Activated naive CD4-positive, alpha-beta T cell treated with anti-CD3 and anti-CD28 coated beads for 36 hours (primary cell): ENCODE results near the gene SHISAL1. TPM values are rescaled to one million over a fixed set of nuclear protein-coding genes. Genes with fewer than 3 reads are reported as not detected.

Experiments
- CTCF ChIA-PET: fragments of 350-600 bp; sonication (Branson Sonifier 250); formaldehyde crosslinking; loops from one replicate; lab custom pipeline; 2021; ENCODE audit warnings: antibody characterized with exemption; lab: Charles Lee
- DNase-seq: peaks from one replicate; pipeline ENCODE4 v3.0.0-alpha.2; 2020
- H3K27ac Mint-ChIP-seq: one replicate; pipeline ENCODE4 v1.8.0; 2021; ENCODE audit warnings: mild to moderate bottlenecking, mixed read lengths
- H3K27me3 Mint-ChIP-seq: one replicate; pipeline ENCODE4 v1.8.0; 2021; ENCODE audit warnings: low read depth, mixed read lengths
- H3K36me3 Mint-ChIP-seq: one replicate; pipeline ENCODE4 v1.8.0; 2021; ENCODE audit warnings: low read depth, mixed read lengths
- H3K4me1 Mint-ChIP-seq: one replicate; pipeline ENCODE4 v1.8.0; 2021; ENCODE audit warnings: low read depth, mixed read lengths
- H3K4me3 Mint-ChIP-seq: one replicate; pipeline ENCODE4 v1.8.0; 2021; ENCODE audit warnings: mild to moderate bottlenecking, moderate library complexity, mixed read lengths
- H3K9me3 Mint-ChIP-seq: one replicate; pipeline ENCODE4 v1.8.0; 2021; ENCODE audit warnings: mixed read lengths
- intact Hi-C: fragments of 100-400 bp; cut with micrococcal nuclease; formaldehyde crosslinking; loops from one replicate; pipeline ENCODE4 v1.15.1; 2023
- total RNA-seq, 2 experiments: library from RNA; stranded (reverse); gene quantifications; one replicate each; pipeline ENCODE4 v1.2.3, GENCODE V29; 2021

The SHISAL1 gene
- total RNA-seq, 2 experiments from 2014 or later: not detected

DNA sequence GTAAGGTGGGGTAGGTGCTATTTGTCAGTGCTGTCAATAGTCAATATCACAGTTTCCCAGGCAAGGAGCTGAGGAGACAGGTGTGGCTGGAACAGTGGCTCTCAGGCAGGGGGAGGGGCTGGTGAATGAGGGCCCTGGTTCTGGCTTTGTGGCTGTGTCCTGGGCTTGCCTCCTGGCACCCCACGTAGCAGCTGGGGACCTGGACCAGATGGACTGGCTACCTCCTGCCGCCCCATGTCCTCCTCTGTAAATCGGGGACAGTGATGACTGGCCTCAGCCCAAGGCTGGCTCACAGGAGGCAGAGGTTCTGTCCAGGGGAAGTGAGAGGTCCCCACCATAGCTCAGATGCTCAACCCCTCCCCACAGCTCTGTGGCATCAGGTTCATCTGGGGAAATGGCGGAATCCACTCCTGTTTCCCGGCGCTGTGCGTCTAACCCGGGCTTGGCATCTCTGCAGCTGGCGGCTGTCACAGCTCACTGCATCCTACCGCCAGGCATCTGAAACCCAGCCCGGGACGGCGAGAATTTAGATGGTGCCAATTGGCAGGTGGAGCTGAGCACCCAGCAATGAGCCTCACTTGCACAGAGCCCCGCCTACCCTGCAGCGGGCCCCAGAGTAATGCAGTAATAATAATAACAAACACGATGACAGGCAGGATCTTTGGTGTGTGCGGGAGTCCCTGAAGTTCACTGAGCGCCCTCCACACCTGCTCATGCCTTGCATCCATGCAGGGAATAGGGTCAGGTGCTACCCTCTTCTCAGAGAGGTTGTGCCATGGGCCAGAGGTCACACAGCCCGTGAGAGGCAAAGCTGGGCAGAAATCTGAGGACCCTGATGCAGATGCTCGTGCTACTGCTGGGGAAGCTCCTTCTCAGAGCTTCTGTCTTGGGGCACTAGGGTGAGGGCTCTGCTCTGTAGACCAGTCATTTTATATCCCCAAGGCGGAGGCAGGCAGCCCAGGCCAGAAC, 27.8 kb upstream of the SHISAL1 start:
- H3K27ac Mint-ChIP-seq: no peak overlapping the region
- no peaks in the 10 kb centered on the region for H3K4me1 Mint-ChIP-seq
- CTCF ChIA-PET: no interaction called here
- H3K36me3 Mint-ChIP-seq: no peaks in the 10 kb centered on the region
- no peaks in the 10 kb centered on the region for H3K9me3 Mint-ChIP-seq
- H3K27me3 Mint-ChIP-seq: peaks cover 2% of the 10 kb centered on the region
- intact Hi-C loops: no loop called here
- no peak for DNase-seq
- H3K4me3 Mint-ChIP-seq: no peak overlapping the region

- CTCF ChIA-PET: no interaction called here
- intact Hi-C loops: loop anchor here (10.0 kb wide), 1 partner anchor 286 kb away; no protein-coding TSS in a partner anchor
Measured at GRCh38 chr22:44338906-44339305, 26.2 kb upstream of the SHISAL1 start.

DNA sequence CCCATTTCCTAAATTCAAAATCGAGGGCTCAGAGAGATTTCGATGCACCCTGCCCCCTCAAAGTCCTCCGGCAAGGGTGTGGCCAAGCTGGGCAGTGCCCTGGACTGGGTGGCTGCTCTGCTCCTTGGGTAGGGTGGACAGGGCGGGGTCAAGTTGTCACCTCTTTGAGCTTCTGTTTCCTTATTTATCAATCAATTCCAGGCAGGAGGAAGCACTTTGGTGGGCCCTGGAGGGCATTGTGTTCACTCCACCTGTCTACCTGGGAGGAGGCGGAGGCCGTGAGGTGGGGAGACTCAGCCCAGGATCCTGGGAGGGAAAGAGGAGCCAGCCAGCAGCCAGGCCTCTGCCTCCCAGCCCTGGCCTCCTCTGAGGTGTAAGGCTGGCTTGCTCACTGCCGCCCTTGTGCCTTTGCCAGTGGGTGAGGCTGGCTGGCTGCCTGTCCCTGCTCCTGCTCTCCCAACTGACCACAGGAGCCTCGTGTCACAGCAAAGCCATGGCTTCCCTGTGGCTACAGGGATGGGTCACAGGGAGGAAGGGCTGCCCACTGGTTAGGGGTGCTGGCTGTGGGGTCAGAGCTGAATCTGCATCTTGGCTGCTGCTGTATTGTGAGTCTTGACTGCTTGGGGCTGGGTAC, 25.5 kb upstream of the SHISAL1 start:
- Mint-ChIP-seq H3K27me3 (peaks cover 2% of the 10 kb centered on the region), H3K36me3 (no peaks in the 10 kb centered on the region), H3K27ac (no peak overlapping the region), H3K9me3 (no peaks in the 10 kb centered on the region), H3K4me3 (no peak overlapping the region), H3K4me1 (no peaks in the 10 kb centered on the region)
- CTCF ChIA-PET: no interaction called here
- no peak for DNase-seq
- intact Hi-C loops: loop anchor here (10.0 kb wide), 1 partner anchor 287 kb away; no protein-coding TSS in a partner anchor

More at GRCh38 chr22:44338906-44339305, 26.2 kb upstream of the SHISAL1 start:
- H3K36me3 Mint-ChIP-seq: no peaks in the 10 kb centered on the region
- no peak for DNase-seq
- no peak overlapping the region for H3K27ac Mint-ChIP-seq
- H3K9me3 Mint-ChIP-seq: no peaks in the 10 kb centered on the region
- no peaks in the 10 kb centered on the region for H3K4me1 Mint-ChIP-seq
- H3K4me3 Mint-ChIP-seq: no peak overlapping the region
- peaks cover 2% of the 10 kb centered on the region for H3K27me3 Mint-ChIP-seq

GRCh38 chr22:44337678-44338004, 24.9 kb upstream of the SHISAL1 start:
- peaks cover 5% of the 10 kb centered on the region for H3K27me3 Mint-ChIP-seq
- CTCF ChIA-PET: no interaction called here

DNA sequence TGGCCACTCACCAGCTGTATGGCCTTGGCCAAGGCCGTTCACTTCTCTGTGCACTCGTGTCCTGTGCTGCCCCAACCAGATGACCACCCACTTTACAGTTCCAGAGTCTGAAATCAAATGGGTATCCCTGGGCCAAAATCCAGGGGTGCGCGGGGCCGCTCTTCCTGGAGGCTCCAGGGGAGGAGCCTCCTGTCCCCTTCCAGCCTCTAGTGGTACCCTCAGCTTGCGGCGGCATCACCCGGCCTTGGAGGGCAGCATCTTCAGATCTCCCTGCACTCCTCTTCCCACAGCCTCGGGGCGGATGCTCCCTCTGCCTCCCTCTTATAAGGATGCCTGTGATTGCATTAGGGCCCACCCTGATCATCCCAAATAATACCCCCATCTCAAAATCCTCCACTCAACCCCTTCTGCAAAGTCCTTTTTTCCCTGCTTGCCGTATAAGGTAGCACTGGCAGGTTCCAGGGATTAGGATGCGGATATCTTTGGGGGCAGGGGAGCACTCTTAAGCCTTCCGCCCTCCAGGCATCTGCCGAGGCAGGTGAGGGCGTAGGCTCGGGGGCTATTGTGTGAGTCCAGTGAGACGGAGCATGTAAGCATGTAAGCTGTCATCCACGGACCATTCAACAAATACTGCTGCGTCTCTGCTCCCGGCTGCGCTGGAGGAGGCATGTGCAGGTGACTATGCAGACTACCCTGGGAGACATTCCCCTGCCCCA, 24.4 kb upstream of the SHISAL1 start:
- intact Hi-C loops: loop anchor here (10.0 kb wide), 1 partner anchor 288 kb away; no protein-coding TSS in a partner anchor
- no peak overlapping the region for H3K4me3 Mint-ChIP-seq
- CTCF ChIA-PET: no interaction called here
- H3K4me1 Mint-ChIP-seq: peaks cover 3% of the 10 kb centered on the region
- H3K27ac Mint-ChIP-seq: no peak overlapping the region
- H3K9me3 Mint-ChIP-seq: no peaks in the 10 kb centered on the region
- no peaks in the 10 kb centered on the region for H3K36me3 Mint-ChIP-seq
- H3K27me3 Mint-ChIP-seq: peaks cover 9% of the 10 kb centered on the region
- DNase-seq: no peak

More at GRCh38 chr22:44337678-44338004, 24.9 kb upstream of the SHISAL1 start:
- no peak for DNase-seq
- Mint-ChIP-seq H3K27ac (no peak overlapping the region), H3K36me3 (no peaks in the 10 kb centered on the region), H3K4me1 (no peaks in the 10 kb centered on the region), H3K4me3 (no peak overlapping the region), H3K9me3 (no peaks in the 10 kb centered on the region)
- intact Hi-C loops: loop anchor here (10.0 kb wide), 1 partner anchor 287 kb away; no protein-coding TSS in a partner anchor

- intact Hi-C loops: loop anchor here (10.0 kb wide), 1 partner anchor 289 kb away; no protein-coding TSS in a partner anchor
- H3K9me3 Mint-ChIP-seq: no peaks in the 10 kb centered on the region
- CTCF ChIA-PET: no interaction called here
- H3K27ac Mint-ChIP-seq: no peak overlapping the region
- H3K4me3 Mint-ChIP-seq: no peak overlapping the region
- H3K36me3 Mint-ChIP-seq: no peaks in the 10 kb centered on the region
- H3K27me3 Mint-ChIP-seq: peaks cover 12% of the 10 kb centered on the region
- peak; percentile 49 for DNase-seq
- H3K4me1 Mint-ChIP-seq: peaks cover 5% of the 10 kb centered on the region
Measured at GRCh38 chr22:44335903-44336803, 23.4 kb upstream of the SHISAL1 start.

DNA sequence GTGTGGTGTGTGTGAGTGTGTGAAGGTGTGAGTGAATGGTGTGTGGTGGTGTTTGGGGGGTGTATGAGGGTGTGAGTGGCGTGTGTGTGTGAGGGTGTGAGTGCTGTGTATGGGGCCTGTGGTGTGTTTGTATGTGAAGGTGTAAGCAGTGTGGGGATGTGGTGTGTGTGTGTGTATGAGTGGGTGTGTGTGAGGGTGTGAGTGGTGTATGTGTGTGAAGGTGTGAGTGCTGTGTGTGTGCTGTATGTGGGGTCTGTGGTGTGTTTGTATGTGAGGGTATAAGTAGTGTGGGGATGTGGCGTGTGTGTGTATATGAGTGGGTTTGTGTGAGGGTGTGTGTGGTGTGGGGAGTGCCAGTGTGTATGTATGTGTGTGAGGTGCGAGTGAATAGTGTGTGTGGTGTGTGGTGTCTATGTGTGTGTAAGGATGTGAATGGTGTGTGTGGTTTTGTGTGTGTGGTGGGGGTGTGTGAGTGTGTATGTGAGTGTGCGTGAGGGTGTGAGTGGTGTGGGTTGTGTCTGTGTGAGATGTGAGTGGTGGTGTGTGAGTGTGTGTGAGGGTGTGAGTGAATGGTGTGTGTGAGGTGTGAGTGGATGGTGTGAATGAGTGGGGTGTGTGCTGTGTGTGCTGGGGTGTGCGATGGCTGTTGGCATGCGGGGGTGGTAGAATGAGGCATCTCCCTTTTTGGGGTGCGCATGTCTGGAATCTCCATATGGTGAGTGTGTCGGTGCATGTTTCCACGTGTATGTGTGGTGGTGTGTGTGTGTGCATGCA, 22.5 kb upstream of the SHISAL1 start:
- H3K27ac Mint-ChIP-seq: no peak overlapping the region
- H3K36me3 Mint-ChIP-seq: no peaks in the 10 kb centered on the region
- H3K9me3 Mint-ChIP-seq: no peaks in the 10 kb centered on the region
- peaks cover 15% of the 10 kb centered on the region for H3K27me3 Mint-ChIP-seq
- H3K4me3 Mint-ChIP-seq: no peak overlapping the region
- DNase-seq: no peak
- intact Hi-C loops: loop anchor here (10.0 kb wide), 1 partner anchor 290 kb away; no protein-coding TSS in a partner anchor
- CTCF ChIA-PET: no interaction called here
- peaks cover 5% of the 10 kb centered on the region for H3K4me1 Mint-ChIP-seq

DNA sequence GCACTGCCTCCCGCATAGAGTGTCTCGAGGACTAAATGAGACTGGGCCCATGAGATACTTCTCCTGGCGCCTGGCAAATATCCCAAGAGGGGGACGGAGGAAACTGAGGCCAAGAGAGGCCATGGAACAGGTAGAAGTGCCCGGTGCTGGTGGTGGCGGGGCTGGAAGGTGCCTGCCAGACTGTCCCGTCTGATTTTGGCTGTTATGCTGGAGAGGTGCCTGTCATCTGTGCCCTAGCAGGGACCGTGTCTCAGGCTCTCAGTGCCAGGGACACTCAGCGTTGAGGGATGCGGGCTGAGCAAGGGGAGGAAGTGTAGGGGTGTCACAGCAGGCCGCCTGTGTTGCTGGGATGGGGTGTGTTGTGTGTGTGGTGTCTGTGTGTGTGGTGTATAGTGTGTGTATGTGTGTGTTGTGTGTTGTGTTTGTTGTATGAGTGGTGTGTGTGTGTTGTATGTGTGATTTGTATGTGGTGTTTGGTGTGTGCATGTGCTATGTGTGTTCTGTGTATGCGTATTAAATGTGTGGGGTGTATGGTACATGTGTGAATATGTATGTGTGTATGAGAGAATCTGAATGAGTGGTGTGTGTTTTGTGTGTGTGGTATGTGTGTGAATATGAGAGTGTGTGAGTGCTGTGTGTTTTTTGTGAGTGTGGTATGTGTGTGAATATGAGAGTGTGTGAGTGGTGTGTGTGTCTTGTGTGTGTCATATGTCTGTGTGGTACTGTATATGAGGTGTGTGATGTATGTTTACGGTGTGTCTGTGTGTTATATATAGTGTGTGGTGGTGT, 21.3 kb upstream of the SHISAL1 start:
- Mint-ChIP-seq H3K27me3 (peaks cover 24% of the 10 kb centered on the region), H3K9me3 (no peaks in the 10 kb centered on the region), H3K36me3 (no peaks in the 10 kb centered on the region), H3K4me1 (peaks cover 5% of the 10 kb centered on the region), H3K4me3 (no peak overlapping the region), H3K27ac (no peak overlapping the region)
- intact Hi-C loops: loop anchor here (10.0 kb wide), 1 partner anchor 291 kb away; no protein-coding TSS in a partner anchor
- no peak for DNase-seq
- CTCF ChIA-PET: no interaction called here

- no peaks in the 10 kb centered on the region for H3K36me3 Mint-ChIP-seq
- CTCF ChIA-PET: no interaction called here
Measured at GRCh38 chr22:44332946-44333345, 20.2 kb upstream of the SHISAL1 start.

More at GRCh38 chr22:44332946-44333345, 20.2 kb upstream of the SHISAL1 start:
- Mint-ChIP-seq H3K4me3 (no peak overlapping the region), H3K4me1 (peaks cover 5% of the 10 kb centered on the region), H3K27me3 (peaks cover 31% of the 10 kb centered on the region), H3K27ac (no peak overlapping the region), H3K9me3 (no peaks in the 10 kb centered on the region)
- no peak for DNase-seq
- intact Hi-C loops: loop anchor here (10.0 kb wide), 1 partner anchor 292 kb away; no protein-coding TSS in a partner anchor
